Glutamatergic neuron (in vitro differentiated cells): ENCODE measurements around the gene CEP19. TPM values are rescaled to one million over a fixed set of nuclear protein-coding genes. Genes with fewer than 3 reads are reported as not detected.

ENCODE experiments used
- DNase-seq: peaks from one replicate; pipeline ENCODE4 v3.0.0; 2022
- H3K27ac Mint-ChIP-seq: one replicate; pipeline ENCODE4 v1.8.0; 2020; ENCODE audit warnings: mild to moderate bottlenecking, mixed read lengths, inconsistent platforms; ENCODE audit not compliant: unreplicated experiment
- H3K27me3 Mint-ChIP-seq: one replicate; pipeline ENCODE4 v1.8.0; 2020; ENCODE audit warnings: mild to moderate bottlenecking, moderate library complexity, mixed read lengths, inconsistent platforms; ENCODE audit not compliant: unreplicated experiment
- H3K36me3 Mint-ChIP-seq: one replicate; pipeline ENCODE4 v1.8.0; 2020; ENCODE audit warnings: mild to moderate bottlenecking, mixed read lengths, inconsistent platforms; ENCODE audit not compliant: unreplicated experiment
- H3K4me1 Mint-ChIP-seq: one replicate; pipeline ENCODE4 v1.8.0; 2020; ENCODE audit warnings: mild to moderate bottlenecking, low read depth, mixed read lengths, inconsistent platforms; ENCODE audit not compliant: unreplicated experiment
- H3K4me3 Mint-ChIP-seq: one replicate; pipeline ENCODE4 v1.8.0; 2020; ENCODE audit warnings: mild to moderate bottlenecking, mixed read lengths, inconsistent platforms; ENCODE audit not compliant: unreplicated experiment
- H3K9me3 Mint-ChIP-seq: one replicate; pipeline ENCODE4 v1.8.0; 2020; ENCODE audit warnings: mild to moderate bottlenecking, moderate library complexity, mixed read lengths, inconsistent platforms; ENCODE audit not compliant: unreplicated experiment
- long read RNA-seq: library from polyadenylated mRNA; unstranded; transcript quantifications from one replicate; pipeline ENCODE4 v2.0.0, GENCODE V29; 2020; ENCODE audit not compliant: unreplicated experiment
- total RNA-seq: library from RNA; stranded (reverse); fragmentation: NEBNext Ultra II Directional; extraction: Animal tissue kit (Norgen Biotek cat#: 25700); gene quantifications from one replicate; pipeline ENCODE4 v1.2.1, GENCODE V29; 2021; ENCODE audit not compliant: unreplicated experiment
- TF ChIP-seq, protein P1 (sequence below): fragments of 200-600 bp; sonication (generic); IDR thresholded peaks from one replicate; pipeline ENCODE4 v1.5.0; 2021; ENCODE audit not compliant: partially characterized antibody, unreplicated experiment

The CEP19 gene, protein sequence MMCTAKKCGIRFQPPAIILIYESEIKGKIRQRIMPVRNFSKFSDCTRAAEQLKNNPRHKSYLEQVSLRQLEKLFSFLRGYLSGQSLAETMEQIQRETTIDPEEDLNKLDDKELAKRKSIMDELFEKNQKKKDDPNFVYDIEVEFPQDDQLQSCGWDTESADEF
- total RNA-seq: 3.3 TPM
- long read RNA-seq, transcript CEP19-202 (3 exons, 2,201 nt): major isoform, 5 of 7 reads
- long read RNA-seq, partial matches to known transcripts: 0 of 7 reads
- long read RNA-seq, other reads (novel, unspliced or antisense): 2 of 7 reads

DNA sequence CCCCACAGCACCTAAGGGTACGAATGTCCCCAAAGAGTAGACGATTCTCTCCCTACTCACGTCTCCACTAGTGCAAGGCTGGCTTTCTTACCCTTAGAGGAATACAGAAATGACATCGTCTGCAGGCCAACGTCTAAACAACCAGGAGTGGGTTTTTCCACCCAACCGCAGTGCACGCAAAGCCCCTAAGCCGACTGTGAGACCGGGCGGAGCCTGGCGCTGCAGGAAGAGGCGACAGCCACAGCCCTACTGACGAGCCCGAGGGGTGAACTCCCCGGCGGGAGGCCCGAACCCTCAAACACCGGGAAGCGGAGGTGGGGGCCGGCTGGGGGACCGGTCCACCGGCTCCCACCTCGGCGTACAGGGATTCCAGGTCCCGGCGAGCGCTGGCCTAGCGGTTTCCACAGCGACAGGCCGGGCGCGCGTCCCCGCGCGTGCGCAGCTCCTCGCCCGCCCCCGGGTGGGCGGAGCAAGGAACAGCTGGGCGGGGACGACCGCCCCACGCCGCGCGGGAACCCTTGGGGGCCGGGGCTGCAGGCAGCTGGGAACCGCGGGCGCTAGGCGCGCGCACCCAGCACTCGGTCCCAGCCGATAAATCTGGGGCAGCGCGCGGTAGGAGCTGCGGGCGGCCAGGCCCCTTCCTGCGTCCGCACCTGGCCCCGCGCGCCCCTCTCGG, at the start of gene CEP19, which contains the start of gene PIGX:
CEP19 (minus strand) TSS at position 413 of the 676 bp plus-strand sequence. CDS start 3,593 bp downstream, outside the sequence.
PIGX (plus strand) TSS at position 540 of the 676 bp plus-strand sequence.
- peaks cover 5% of the 10 kb centered on the region for H3K4me1 Mint-ChIP-seq
- peak; percentile 82 for DNase-seq
- no peaks in the 10 kb centered on the region for H3K27me3 Mint-ChIP-seq
- peak within 1 kb of the TSS; percentile 34 for H3K27ac Mint-ChIP-seq
- H3K36me3 Mint-ChIP-seq: no peaks in the 10 kb centered on the region
- peak within 1 kb of the TSS; percentile 96 for H3K4me3 Mint-ChIP-seq
- TF ChIP-seq, protein P1, sequence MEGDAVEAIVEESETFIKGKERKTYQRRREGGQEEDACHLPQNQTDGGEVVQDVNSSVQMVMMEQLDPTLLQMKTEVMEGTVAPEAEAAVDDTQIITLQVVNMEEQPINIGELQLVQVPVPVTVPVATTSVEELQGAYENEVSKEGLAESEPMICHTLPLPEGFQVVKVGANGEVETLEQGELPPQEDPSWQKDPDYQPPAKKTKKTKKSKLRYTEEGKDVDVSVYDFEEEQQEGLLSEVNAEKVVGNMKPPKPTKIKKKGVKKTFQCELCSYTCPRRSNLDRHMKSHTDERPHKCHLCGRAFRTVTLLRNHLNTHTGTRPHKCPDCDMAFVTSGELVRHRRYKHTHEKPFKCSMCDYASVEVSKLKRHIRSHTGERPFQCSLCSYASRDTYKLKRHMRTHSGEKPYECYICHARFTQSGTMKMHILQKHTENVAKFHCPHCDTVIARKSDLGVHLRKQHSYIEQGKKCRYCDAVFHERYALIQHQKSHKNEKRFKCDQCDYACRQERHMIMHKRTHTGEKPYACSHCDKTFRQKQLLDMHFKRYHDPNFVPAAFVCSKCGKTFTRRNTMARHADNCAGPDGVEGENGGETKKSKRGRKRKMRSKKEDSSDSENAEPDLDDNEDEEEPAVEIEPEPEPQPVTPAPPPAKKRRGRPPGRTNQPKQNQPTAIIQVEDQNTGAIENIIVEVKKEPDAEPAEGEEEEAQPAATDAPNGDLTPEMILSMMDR: peak; percentile 20
- no peaks in the 10 kb centered on the region for H3K9me3 Mint-ChIP-seq

DNA sequence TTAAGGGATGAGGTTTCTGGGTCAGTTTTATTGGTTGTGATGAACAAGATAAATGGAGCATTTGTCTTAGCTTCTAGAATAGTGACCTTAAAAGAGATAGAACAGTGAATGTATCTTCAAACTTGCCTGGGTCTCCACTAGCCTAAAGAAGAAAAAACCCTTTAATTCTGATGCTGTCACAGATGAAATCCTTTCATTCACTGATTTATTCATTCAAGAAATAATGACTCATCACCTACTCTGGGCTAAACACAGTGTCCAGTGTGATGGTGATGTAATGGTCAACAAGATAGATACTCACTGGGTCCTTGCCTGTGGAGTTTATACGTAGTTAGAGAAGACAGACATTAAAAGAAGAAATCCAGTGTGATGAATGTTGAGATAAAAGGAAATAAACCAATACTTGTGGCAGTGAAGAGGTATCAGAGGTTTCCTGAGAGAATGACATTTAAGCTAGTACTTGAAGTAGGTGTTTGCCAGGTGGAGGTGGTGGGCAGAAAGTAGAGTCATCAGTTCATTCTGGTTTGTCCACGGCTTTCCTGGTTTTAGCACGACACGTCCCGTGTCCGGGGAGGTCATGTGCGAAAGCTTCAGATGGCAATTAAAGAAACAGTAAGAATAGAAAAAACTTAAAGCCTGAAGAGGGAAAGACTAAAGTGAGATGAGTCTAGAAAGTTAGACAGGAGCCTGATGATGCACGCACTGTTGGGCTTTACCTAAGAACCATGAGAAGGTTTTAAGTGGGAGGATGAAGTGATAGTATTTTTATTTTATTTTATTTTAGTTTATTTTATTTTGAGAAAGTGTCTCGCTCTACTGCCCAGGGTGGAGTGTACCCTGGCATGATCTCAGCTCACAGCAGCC, 46.1 kb upstream of the CEP19 start:
- H3K27ac Mint-ChIP-seq: no peak overlapping the region
- TF ChIP-seq, protein P1: no peak
- peaks cover 9% of the 10 kb centered on the region for H3K4me1 Mint-ChIP-seq
- H3K9me3 Mint-ChIP-seq: peaks cover 22% of the 10 kb centered on the region
- no peak for DNase-seq
- peaks cover 2% of the 10 kb centered on the region for H3K27me3 Mint-ChIP-seq
- no peak overlapping the region for H3K4me3 Mint-ChIP-seq
- peaks cover 29% of the 10 kb centered on the region for H3K36me3 Mint-ChIP-seq

DNA sequence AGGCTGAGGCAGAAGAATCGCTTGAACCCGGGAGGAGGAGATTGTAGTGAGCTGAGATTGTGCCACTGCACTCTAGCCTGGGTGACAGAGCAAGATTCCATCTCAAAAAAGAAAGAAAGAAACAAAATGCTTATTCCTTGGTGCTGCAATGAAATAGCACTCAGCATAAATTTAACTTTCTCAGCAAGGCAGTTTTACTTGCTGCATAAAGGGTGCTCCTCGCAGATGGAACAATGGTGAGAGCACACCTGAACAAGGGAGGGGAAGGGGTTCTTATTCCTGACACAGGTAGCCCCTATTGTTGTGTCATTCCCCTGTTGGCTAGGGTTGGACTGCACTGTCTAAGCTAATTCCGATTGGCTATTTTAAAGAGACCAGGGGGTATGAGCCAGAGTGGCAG, 44.7 kb upstream of the CEP19 start:
- H3K4me1 Mint-ChIP-seq: peaks cover 9% of the 10 kb centered on the region
- no peak for DNase-seq
- H3K27ac Mint-ChIP-seq: no peak overlapping the region
- peaks cover 2% of the 10 kb centered on the region for H3K27me3 Mint-ChIP-seq
- H3K9me3 Mint-ChIP-seq: peaks cover 16% of the 10 kb centered on the region
- peaks cover 23% of the 10 kb centered on the region for H3K36me3 Mint-ChIP-seq
- TF ChIP-seq, protein P1: no peak
- no peak overlapping the region for H3K4me3 Mint-ChIP-seq

DNA sequence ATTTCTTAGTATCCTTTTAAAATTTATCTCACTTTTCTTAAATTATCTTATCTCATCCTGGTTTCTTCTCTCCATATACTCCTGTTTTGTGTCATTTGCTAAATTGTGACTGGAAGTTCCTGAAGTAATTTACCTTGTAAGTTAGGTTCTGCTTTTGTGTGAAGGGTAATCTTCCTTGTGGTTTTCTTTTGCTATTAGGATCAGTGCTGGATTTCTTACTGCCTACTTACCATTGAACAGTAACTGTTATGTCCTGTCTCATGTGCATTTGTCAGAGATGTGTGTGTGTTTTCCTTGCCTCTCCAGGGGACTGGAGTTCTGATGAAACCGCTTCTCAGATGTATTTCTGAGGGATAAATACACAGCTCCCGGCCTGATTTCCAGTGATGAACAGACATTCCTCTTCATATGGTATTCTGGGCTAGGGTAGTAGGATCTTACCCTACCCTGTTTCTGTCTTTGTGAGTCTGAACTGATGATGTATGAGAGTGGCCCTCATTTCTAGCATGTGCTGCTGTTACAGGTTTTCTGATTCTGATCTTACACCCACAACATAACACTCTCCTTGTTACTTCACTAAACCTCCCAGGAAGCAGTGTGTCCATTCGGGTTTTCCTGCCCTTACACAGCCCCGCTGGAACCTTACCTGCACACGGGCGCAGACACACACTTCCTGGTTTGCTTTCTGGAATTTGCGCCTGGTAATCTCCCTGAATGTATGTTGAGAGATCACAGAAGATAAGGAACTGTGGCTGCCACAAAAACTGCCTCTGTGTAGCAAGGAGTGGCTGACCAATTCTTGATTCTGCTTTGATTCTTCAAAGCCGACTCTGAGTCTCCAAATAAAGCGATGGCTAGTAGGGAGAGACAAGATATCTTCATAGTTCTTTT, 42.3 kb upstream of the CEP19 start:
- Mint-ChIP-seq H3K36me3 (peaks cover 17% of the 10 kb centered on the region), H3K4me1 (peaks cover 11% of the 10 kb centered on the region), H3K4me3 (no peak overlapping the region), H3K27ac (peak overlapping the region; percentile 50), H3K9me3 (peaks cover 12% of the 10 kb centered on the region), H3K27me3 (peaks cover 3% of the 10 kb centered on the region)
- TF ChIP-seq, protein P1: no peak
- no peak for DNase-seq
